HEK293 (cell line): ENCODE results near the gene LRFN3.

ENCODE experiments used
- CTCF ChIA-PET: fragments of 350-600 bp; formaldehyde crosslinking; extraction: SDS; loops from one replicate; lab custom pipeline; 2021; ENCODE audit warnings: antibody characterized with exemption; lab: Yijun Ruan, JAX
- POLR2A ChIA-PET: fragments of 300-600 bp; formaldehyde crosslinking; extraction: SDS; loops from one replicate; lab custom pipeline; 2020; ENCODE audit warnings: antibody characterized with exemption, inconsistent platforms; lab: Yijun Ruan, JAX
- H3K27ac ChIP-seq: fragments of 200-500 bp; sonication (Bioruptor generic); 2 replicates; pipeline ENCODE4 v1.5.1; 2014; ENCODE audit warnings: low read depth, low read length, control low read depth, inconsistent platforms; ENCODE audit errors: extremely low read depth
- H3K36me3 ChIP-seq, 2 experiments: fragments of 200-500 bp in 1 of 2; sonication (Bioruptor generic) in 1 of 2; 1 replicate in 1 of 2; 2 replicates in 1 of 2; pipeline ENCODE4 v1.5.1; 2014 to 2017; ENCODE audit warnings: inconsistent platforms in 2 of 2, low read length in 2 of 2; ENCODE audit not compliant: control insufficient read depth in 2 of 2, insufficient read depth in 1 of 2
- H3K4me1 ChIP-seq: fragments of 200-500 bp; sonication (Bioruptor generic); 2 replicates; pipeline ENCODE4 v1.5.1; 2014; ENCODE audit warnings: mild to moderate bottlenecking, low read length, inconsistent platforms; ENCODE audit not compliant: control insufficient read depth, insufficient read depth
- H3K4me3 ChIP-seq: 2 replicates; pipeline ENCODE4 v1.5.1; 2011; ENCODE audit warnings: low read depth, mild to moderate bottlenecking, control low read depth, low read length, moderate library complexity
- H3K9me3 ChIP-seq: fragments of 200-500 bp; sonication (Bioruptor generic); 2 replicates; pipeline ENCODE4 v1.5.1; 2014; ENCODE audit warnings: low read depth, low read length, inconsistent platforms; ENCODE audit not compliant: control insufficient read depth, insufficient read depth
- BCL11A ChIP-seq: fragments of 450-650 bp; formaldehyde crosslinking; IDR thresholded peaks from 2 replicates; pipeline ENCODE4 v1.5.1; 2016; ENCODE audit warnings: low read depth, missing biosample characterization, missing genetic modification characterization
- BCL11B ChIP-seq: fragments of 450-650 bp; formaldehyde crosslinking; IDR thresholded peaks from 2 replicates; pipeline ENCODE4 v1.5.1; 2016; ENCODE audit warnings: low read depth, missing biosample characterization, missing genetic modification characterization
- GLIS2 ChIP-seq: fragments of 450-650 bp; formaldehyde crosslinking; IDR thresholded peaks from 2 replicates; pipeline ENCODE4 v1.5.1; 2016; ENCODE audit warnings: missing biosample characterization, missing genetic modification characterization
- OVOL3 ChIP-seq: fragments of 450-650 bp; formaldehyde crosslinking; IDR thresholded peaks from 2 replicates; pipeline ENCODE4 v1.5.1; 2016; ENCODE audit warnings: missing biosample characterization, missing genetic modification characterization
- TCF7L2 ChIP-seq: IDR thresholded peaks from 2 replicates; pipeline ENCODE4 v1.6.1; 2011; ENCODE audit warnings: low read depth, mild to moderate bottlenecking, inconsistent platforms, low read length, moderate library complexity, borderline replicate concordance
- ZBTB17 ChIP-seq: fragments of 450-650 bp; formaldehyde crosslinking; IDR thresholded peaks from 2 replicates; pipeline ENCODE4 v1.5.1; 2016; ENCODE audit warnings: missing biosample characterization, missing genetic modification characterization
- ZBTB26 ChIP-seq: fragments of 450-650 bp; formaldehyde crosslinking; optimal IDR thresholded peaks from 2 replicates; pipeline ENCODE3; 2016; ENCODE audit warnings: missing biosample characterization, mild to moderate bottlenecking, missing genetic modification characterization
- ZBTB48 ChIP-seq: fragments of 450-650 bp; formaldehyde crosslinking; IDR thresholded peaks from 2 replicates; pipeline ENCODE4 v1.5.1; 2016; ENCODE audit warnings: missing biosample characterization, missing genetic modification characterization
- ZEB2 ChIP-seq: fragments of 450-650 bp; formaldehyde crosslinking; IDR thresholded peaks from 2 replicates; pipeline ENCODE4 v1.5.1; 2016; ENCODE audit warnings: missing biosample characterization, missing genetic modification characterization
- ZNF366 ChIP-seq: fragments of 450-650 bp; formaldehyde crosslinking; conservative IDR thresholded peaks from 2 replicates; pipeline ENCODE4 v1.5.1; 2016; ENCODE audit warnings: missing biosample characterization, missing genetic modification characterization
- ZNF521 ChIP-seq: fragments of 450-650 bp; formaldehyde crosslinking; IDR thresholded peaks from 2 replicates; pipeline ENCODE4 v1.5.1; 2017; ENCODE audit warnings: missing biosample characterization, mild to moderate bottlenecking, missing genetic modification characterization
- ZNF549 ChIP-seq: fragments of 450-650 bp; IDR thresholded peaks from 2 replicates; pipeline ENCODE4 v1.5.1; 2018; ENCODE audit warnings: missing biosample characterization, missing genetic modification characterization, mild to moderate bottlenecking, inconsistent platforms, moderate library complexity
- ZNF600 ChIP-seq: fragments of 450-650 bp; formaldehyde crosslinking; IDR thresholded peaks from 2 replicates; pipeline ENCODE4 v1.5.1; 2016; ENCODE audit warnings: missing biosample characterization, missing genetic modification characterization
- ZNF645 ChIP-seq: fragments of 450-650 bp; formaldehyde crosslinking; IDR thresholded peaks from 2 replicates; pipeline ENCODE4; 2016; ENCODE audit warnings: missing biosample characterization, missing genetic modification characterization
- ZNF768 ChIP-seq: fragments of 450-650 bp; formaldehyde crosslinking; IDR thresholded peaks from 2 replicates; pipeline ENCODE4 v1.5.1; 2018; ENCODE audit warnings: missing biosample characterization, mild to moderate bottlenecking, missing genetic modification characterization
- TF ChIP-seq, protein P1 (sequence below): fragments of 450-650 bp; formaldehyde crosslinking; IDR thresholded peaks from 2 replicates; pipeline ENCODE4 v1.5.1; 2016; ENCODE audit warnings: missing biosample characterization, missing genetic modification characterization
- TF ChIP-seq, protein P2 (sequence below): fragments of 450-650 bp; formaldehyde crosslinking; IDR thresholded peaks from 2 replicates; pipeline ENCODE4 v1.5.1; 2016; ENCODE audit warnings: missing biosample characterization, missing genetic modification characterization
- TF ChIP-seq, protein P3 (sequence below): fragments of 450-650 bp; formaldehyde crosslinking; IDR thresholded peaks from 2 replicates; pipeline ENCODE4 v1.5.0; 2017; ENCODE audit warnings: missing biosample characterization, missing genetic modification characterization, borderline replicate concordance

LRFN3 gene

DNA sequence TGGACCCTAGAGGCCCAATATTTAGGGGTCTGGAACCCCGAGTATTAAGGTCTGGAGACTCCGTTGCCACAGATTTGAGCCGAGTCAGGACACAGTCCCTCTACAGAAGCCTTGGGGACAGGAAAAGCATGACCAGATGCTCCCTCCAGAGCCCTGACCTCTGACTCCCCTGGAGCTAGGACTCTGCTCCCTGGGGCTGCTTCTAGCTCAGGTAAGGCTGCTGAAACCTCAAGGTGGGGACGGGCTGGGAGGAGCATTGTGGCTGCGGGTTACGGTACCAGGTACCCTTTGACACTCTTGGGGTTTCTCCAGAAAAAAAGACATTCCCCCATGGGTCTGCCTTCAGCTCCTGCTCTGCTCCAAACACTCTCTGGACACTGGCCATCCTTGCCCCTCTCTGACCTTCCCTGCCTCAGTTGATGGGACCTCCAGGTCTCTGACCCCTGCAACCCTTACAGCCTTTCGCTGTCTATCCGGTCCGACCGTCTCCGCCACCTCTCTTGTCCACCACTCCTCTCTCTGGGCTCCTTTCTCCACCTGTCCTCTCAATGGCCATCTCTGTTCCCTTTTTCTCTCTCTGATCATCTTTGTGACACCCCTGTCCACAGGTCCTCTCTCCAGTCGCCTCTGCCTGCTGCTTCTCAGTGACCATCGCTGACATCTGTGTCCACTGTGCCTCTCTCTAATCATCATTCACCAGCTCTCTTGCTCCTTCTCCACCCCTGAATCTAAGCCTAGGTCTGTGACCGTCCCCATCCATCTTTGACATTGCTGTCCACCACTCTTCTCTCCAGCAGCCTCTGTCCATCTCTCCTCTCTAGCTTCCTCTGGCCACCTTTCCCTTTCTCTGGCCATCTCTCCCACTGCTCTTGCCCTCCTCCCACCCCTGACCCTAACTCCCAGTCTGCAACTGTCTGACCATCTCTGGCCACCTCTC is 1.4 kb downstream of the LRFN3 start:
- peak overlapping the region; percentile 49 for H3K4me3 ChIP-seq
- no peak overlapping the region; the same call in 1 of the 2 replicates for H3K27ac ChIP-seq
- POLR2A ChIA-PET = interaction anchor here (1.3 kb wide), 1 partner anchor 12 kb away, joined by 4 read pairs; no protein-coding TSS in a partner anchor
- CTCF ChIA-PET = interaction anchor here (0.7 to 1.6 kb wide), 3 partner anchors 8 to 12 kb away, joined by 3 to 9 read pairs (median 5); no protein-coding TSS in a partner anchor
- H3K36me3 ChIP-seq = peaks cover 26 to 34% of the 10 kb centered on the region in 2 experiments
- H3K4me1 ChIP-seq = peaks cover 26% of the 10 kb centered on the region
- TF ChIP-seq ZBTB48 (tag by site-specific recombination) = peak; percentile 39; the same call in 1 of the 2 replicates
- no peak for TF ChIP-seq ZNF549 (tag by site-specific recombination)
- TF ChIP-seq BCL11A (tag by site-specific recombination) = peak; percentile 62; the same call in 1 of the 2 replicates
- no peak for TF ChIP-seq ZNF768 (tag by site-specific recombination)
- TF ChIP-seq, protein P1, sequence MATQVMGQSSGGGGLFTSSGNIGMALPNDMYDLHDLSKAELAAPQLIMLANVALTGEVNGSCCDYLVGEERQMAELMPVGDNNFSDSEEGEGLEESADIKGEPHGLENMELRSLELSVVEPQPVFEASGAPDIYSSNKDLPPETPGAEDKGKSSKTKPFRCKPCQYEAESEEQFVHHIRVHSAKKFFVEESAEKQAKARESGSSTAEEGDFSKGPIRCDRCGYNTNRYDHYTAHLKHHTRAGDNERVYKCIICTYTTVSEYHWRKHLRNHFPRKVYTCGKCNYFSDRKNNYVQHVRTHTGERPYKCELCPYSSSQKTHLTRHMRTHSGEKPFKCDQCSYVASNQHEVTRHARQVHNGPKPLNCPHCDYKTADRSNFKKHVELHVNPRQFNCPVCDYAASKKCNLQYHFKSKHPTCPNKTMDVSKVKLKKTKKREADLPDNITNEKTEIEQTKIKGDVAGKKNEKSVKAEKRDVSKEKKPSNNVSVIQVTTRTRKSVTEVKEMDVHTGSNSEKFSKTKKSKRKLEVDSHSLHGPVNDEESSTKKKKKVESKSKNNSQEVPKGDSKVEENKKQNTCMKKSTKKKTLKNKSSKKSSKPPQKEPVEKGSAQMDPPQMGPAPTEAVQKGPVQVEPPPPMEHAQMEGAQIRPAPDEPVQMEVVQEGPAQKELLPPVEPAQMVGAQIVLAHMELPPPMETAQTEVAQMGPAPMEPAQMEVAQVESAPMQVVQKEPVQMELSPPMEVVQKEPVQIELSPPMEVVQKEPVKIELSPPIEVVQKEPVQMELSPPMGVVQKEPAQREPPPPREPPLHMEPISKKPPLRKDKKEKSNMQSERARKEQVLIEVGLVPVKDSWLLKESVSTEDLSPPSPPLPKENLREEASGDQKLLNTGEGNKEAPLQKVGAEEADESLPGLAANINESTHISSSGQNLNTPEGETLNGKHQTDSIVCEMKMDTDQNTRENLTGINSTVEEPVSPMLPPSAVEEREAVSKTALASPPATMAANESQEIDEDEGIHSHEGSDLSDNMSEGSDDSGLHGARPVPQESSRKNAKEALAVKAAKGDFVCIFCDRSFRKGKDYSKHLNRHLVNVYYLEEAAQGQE (tag by site-specific recombination) = 0 out of 2 replicates have a peak, but pooled peaks have one; percentile 48
- TF ChIP-seq GLIS2 (tag by site-specific recombination) = peak; percentile 36; the same call in 1 of the 2 replicates
- TF ChIP-seq BCL11B (tag by site-specific recombination) = peak; percentile 63; the same call in 1 of the 2 replicates
- no peak for TF ChIP-seq OVOL3
- peak; percentile 55; the same call in 1 of the 2 replicates for TF ChIP-seq ZNF600 (tag by site-specific recombination)
- peak; percentile 89 for TF ChIP-seq ZNF366 (tag by site-specific recombination)
- TF ChIP-seq ZNF645 = 0 out of 2 replicates have a peak, but pooled peaks have one; percentile 15
- TF ChIP-seq ZNF521 (tag by site-specific recombination) = no peak
- TF ChIP-seq, protein P2, sequence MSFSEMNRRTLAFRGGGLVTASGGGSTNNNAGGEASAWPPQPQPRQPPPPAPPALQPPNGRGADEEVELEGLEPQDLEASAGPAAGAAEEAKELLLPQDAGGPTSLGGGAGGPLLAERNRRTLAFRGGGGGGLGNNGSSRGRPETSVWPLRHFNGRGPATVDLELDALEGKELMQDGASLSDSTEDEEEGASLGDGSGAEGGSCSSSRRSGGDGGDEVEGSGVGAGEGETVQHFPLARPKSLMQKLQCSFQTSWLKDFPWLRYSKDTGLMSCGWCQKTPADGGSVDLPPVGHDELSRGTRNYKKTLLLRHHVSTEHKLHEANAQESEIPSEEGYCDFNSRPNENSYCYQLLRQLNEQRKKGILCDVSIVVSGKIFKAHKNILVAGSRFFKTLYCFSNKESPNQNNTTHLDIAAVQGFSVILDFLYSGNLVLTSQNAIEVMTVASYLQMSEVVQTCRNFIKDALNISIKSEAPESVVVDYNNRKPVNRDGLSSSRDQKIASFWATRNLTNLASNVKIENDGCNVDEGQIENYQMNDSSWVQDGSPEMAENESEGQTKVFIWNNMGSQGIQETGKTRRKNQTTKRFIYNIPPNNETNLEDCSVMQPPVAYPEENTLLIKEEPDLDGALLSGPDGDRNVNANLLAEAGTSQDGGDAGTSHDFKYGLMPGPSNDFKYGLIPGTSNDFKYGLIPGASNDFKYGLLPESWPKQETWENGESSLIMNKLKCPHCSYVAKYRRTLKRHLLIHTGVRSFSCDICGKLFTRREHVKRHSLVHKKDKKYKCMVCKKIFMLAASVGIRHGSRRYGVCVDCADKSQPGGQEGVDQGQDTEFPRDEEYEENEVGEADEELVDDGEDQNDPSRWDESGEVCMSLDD (tag by site-specific recombination) = no peak; the same call in 1 of the 2 replicates
- peak; percentile 2 for TF ChIP-seq ZBTB26 (tag by site-specific recombination)
- TF ChIP-seq ZBTB17 (tag by site-specific recombination) = peak; percentile 63
- no peak for TF ChIP-seq ZEB2 (tag by site-specific recombination)
- TF ChIP-seq, protein P3, sequence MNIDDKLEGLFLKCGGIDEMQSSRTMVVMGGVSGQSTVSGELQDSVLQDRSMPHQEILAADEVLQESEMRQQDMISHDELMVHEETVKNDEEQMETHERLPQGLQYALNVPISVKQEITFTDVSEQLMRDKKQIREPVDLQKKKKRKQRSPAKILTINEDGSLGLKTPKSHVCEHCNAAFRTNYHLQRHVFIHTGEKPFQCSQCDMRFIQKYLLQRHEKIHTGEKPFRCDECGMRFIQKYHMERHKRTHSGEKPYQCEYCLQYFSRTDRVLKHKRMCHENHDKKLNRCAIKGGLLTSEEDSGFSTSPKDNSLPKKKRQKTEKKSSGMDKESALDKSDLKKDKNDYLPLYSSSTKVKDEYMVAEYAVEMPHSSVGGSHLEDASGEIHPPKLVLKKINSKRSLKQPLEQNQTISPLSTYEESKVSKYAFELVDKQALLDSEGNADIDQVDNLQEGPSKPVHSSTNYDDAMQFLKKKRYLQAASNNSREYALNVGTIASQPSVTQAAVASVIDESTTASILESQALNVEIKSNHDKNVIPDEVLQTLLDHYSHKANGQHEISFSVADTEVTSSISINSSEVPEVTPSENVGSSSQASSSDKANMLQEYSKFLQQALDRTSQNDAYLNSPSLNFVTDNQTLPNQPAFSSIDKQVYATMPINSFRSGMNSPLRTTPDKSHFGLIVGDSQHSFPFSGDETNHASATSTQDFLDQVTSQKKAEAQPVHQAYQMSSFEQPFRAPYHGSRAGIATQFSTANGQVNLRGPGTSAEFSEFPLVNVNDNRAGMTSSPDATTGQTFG (tag by site-specific recombination) = peak; percentile 33; the same call in 1 of the 2 replicates
- no peak for TF ChIP-seq TCF7L2
- TF ChIP-seq, all 188 proteins: peak for 11
- no peaks in the 10 kb centered on the region; the same call in 1 of the 2 replicates for H3K9me3 ChIP-seq
